A673 (cell line): Measurements from ENCODE around the gene PIAS1. TPM values are rescaled to one million over a fixed set of nuclear protein-coding genes. Genes with fewer than 3 reads are reported as not detected.

ENCODE experiments used
- BruUV-seq: library from RNA; stranded (reverse); fragments of 400-500 nt; replicated peaks from 2 replicates; lab custom pipeline; 2021; lab: Mats Ljungman, UMichigan
- CTCF ChIA-PET: fragments of 300-600 bp; sonication (Branson Sonifier 250); formaldehyde crosslinking; loops from one replicate; lab custom pipeline; 2022; ENCODE audit warnings: antibody characterized with exemption; lab: Charles Lee
- POLR2A ChIA-PET: fragments of 300-600 bp; sonication (Branson Sonifier 250); formaldehyde crosslinking; loops from one replicate; lab custom pipeline; 2022; ENCODE audit warnings: antibody characterized with exemption; ENCODE audit not compliant: low non-redundant PET; lab: Charles Lee
- DNase-seq: peaks from one replicate; pipeline ENCODE4 v3.0.0-alpha.2; 2015; ENCODE audit warnings: low spot score
- H3K27ac ChIP-seq: fragments of 200-600 bp; sonication (generic); 2 replicates; pipeline ENCODE4 v1.5.1; 2016; ENCODE audit warnings: mixed run types, low read depth, mild to moderate bottlenecking, mixed read lengths, antibody characterized with exemption, low read length; ENCODE audit not compliant: poor library complexity, severe bottlenecking
- H3K27me3 ChIP-seq: fragments of 200-600 bp; sonication (generic); replicated peaks from 2 replicates; pipeline ENCODE4 v1.6.1; 2017; ENCODE audit warnings: mixed run types, low read depth, mild to moderate bottlenecking, mixed read lengths, antibody characterized with exemption, low read length; ENCODE audit not compliant: insufficient read depth, poor library complexity
- H3K36me3 ChIP-seq: fragments of 200-600 bp; sonication (generic); 2 replicates; pipeline ENCODE4 v1.6.1; 2016; ENCODE audit warnings: mixed run types, mild to moderate bottlenecking, mixed read lengths, antibody characterized with exemption, low read length; ENCODE audit not compliant: insufficient read depth, poor library complexity, severe bottlenecking
- H3K4me1 ChIP-seq: fragments of 200-600 bp; sonication (generic); 2 replicates; pipeline ENCODE4 v1.6.1; 2017; ENCODE audit warnings: mixed run types, mild to moderate bottlenecking, mixed read lengths, antibody characterized with exemption, low read length; ENCODE audit not compliant: insufficient read depth, poor library complexity, severe bottlenecking
- H3K4me3 ChIP-seq: fragments of 200-600 bp; sonication (generic); 2 replicates; pipeline ENCODE4 v1.5.1; 2016; ENCODE audit warnings: low read depth, mixed run types, mild to moderate bottlenecking, mixed read lengths, low read length; ENCODE audit not compliant: poor library complexity, severe bottlenecking
- H3K9me3 ChIP-seq: fragments of 200-600 bp; sonication (generic); 2 replicates; pipeline ENCODE4 v1.6.1; 2016; ENCODE audit warnings: mixed run types, low read depth, mild to moderate bottlenecking, mixed read lengths, antibody characterized with exemption, low read length; ENCODE audit not compliant: poor library complexity, severe bottlenecking
- CTCF ChIP-seq: fragments of 300-800, 200-600 bp; sonication (generic); conservative IDR thresholded peaks from 2 replicates; pipeline ENCODE4 v1.5.1; 2017; ENCODE audit warnings: low read depth, mild to moderate bottlenecking, antibody characterized with exemption, low read length, moderate library complexity, mixed read lengths
- EZH2 ChIP-seq: fragments of 200-600 bp; sonication (generic); IDR thresholded peaks from 2 replicates; pipeline ENCODE4 v1.6.1; 2017; ENCODE audit warnings: borderline replicate concordance, low read depth, mild to moderate bottlenecking, mixed read lengths, antibody characterized with exemption, low read length; ENCODE audit not compliant: poor library complexity, severe bottlenecking
- intact Hi-C: fragments of 100-400 bp; cut with micrococcal nuclease; formaldehyde crosslinking; loops from one replicate; pipeline ENCODE4 v1.10.0; 2022; ENCODE audit not compliant: unreplicated experiment
- total RNA-seq: library from RNA; stranded (reverse); gene quantifications from 2 replicates; pipeline ENCODE4 v1.2.3, GENCODE V29; 2021

PIAS1 gene
- total RNA-seq, 1 experiment from 2014 or later, result 40.2 TPM

- H3K27me3 ChIP-seq, result no peaks in the 10 kb centered on the region
- no peak overlapping the region for H3K4me3 ChIP-seq
- no peak overlapping the region for H3K27ac ChIP-seq
- H3K9me3 ChIP-seq, result no peaks in the 10 kb centered on the region
- intact Hi-C loops, result no loop called here
- ChIA-PET CTCF (no interaction called here), POLR2A (no interaction called here)
- DNase-seq, result no peak
- TF ChIP-seq EZH2, result no peak
- TF ChIP-seq CTCF, result no peak
- no TSS peak for BruUV-seq
- no peaks in the 10 kb centered on the region for H3K4me1 ChIP-seq
- no peaks in the 10 kb centered on the region for H3K36me3 ChIP-seq
Measured at GRCh38 chr15:68017201-68017600, 36.9 kb upstream of the PIAS1 start.

GRCh38 chr15:68018797-68019444 is 35.2 kb upstream of the PIAS1 start:
- Histone ChIP-seq H3K27ac (no peak overlapping the region), H3K4me1 (no peaks in the 10 kb centered on the region), H3K4me3 (no peak overlapping the region), H3K9me3 (no peaks in the 10 kb centered on the region), H3K36me3 (no peaks in the 10 kb centered on the region), H3K27me3 (no peaks in the 10 kb centered on the region)
- BruUV-seq, result no TSS peak
- no peak for DNase-seq
- intact Hi-C loops, result no loop called here
- ChIA-PET CTCF (no interaction called here), POLR2A (no interaction called here)
- TF ChIP-seq CTCF, result no peak
- TF ChIP-seq EZH2, result no peak

GRCh38 chr15:68019814-68020525 is 34.1 kb upstream of the PIAS1 start:
- POLR2A ChIA-PET, result no interaction called here
- H3K4me1 ChIP-seq, result no peaks in the 10 kb centered on the region
- H3K36me3 ChIP-seq, result no peaks in the 10 kb centered on the region
- H3K27ac ChIP-seq, result no peak overlapping the region
- H3K27me3 ChIP-seq, result no peaks in the 10 kb centered on the region
- intact Hi-C loops, result no loop called here
- no peaks in the 10 kb centered on the region for H3K9me3 ChIP-seq
- no TSS peak for BruUV-seq
- TF ChIP-seq CTCF, result no peak
- no peak for DNase-seq
- CTCF ChIA-PET, result no interaction called here
- H3K4me3 ChIP-seq, result no peak overlapping the region
